ENCODE data around the gene ZNF678.

The ZNF678 gene

GRCh38 chr1:227723474-227723873 lies 160.1 kb downstream of the ZNF678 start:
- no peak for DNase-seq (ENCODE audit: low read depth)

DNA sequence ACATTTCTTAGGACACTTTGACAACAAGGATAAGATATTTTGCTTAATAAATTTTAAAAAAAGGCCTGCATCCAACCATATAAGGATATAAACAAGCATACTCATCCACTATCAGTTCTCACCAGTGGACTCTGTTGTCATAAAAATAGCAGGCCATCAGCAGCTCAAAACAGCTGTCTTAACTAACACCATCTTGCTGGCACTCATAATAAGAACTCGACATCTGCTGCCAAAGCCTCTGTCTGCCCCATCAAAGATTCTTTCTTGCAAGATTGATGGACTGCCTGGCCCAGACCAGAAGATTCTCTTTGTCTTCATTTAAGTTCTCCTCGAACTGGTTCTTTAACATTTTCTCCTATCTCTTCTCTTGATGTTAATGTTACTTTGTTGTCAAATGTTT lies 161.7 kb downstream of the ZNF678 start:
- DNase-seq (ENCODE audit: low read depth): no peak

DNA sequence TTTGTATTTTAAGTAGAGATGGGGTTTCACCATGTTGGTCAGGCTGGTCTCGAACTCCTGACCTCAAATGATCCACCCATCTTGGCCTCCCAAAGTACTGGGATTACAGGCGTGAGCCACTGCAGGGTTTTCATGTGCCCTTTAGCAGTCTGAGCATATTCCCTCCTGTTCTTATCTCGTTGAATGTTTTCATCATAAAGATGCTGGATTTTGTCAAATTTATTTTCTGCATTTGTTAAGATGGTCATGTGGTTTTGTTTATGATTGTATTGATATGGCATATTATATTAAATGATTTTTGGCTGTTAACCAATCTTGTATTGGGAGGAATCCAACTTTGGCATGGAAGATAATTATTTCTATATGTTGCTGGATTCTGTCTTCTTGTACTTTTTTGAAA lies 163.0 kb downstream of the ZNF678 start:
- DNase-seq (ENCODE audit: low read depth): no peak

All from non-pigmented ciliary epithelial cell (primary cell).